ENCODE data around the gene MYDGF. TPM values are rescaled to one million over a fixed set of nuclear protein-coding genes. Genes with fewer than 3 reads are reported as not detected.

Gene MYDGF
- total RNA-seq, 1 experiment from 2014 or later, result 426 TPM

DNA sequence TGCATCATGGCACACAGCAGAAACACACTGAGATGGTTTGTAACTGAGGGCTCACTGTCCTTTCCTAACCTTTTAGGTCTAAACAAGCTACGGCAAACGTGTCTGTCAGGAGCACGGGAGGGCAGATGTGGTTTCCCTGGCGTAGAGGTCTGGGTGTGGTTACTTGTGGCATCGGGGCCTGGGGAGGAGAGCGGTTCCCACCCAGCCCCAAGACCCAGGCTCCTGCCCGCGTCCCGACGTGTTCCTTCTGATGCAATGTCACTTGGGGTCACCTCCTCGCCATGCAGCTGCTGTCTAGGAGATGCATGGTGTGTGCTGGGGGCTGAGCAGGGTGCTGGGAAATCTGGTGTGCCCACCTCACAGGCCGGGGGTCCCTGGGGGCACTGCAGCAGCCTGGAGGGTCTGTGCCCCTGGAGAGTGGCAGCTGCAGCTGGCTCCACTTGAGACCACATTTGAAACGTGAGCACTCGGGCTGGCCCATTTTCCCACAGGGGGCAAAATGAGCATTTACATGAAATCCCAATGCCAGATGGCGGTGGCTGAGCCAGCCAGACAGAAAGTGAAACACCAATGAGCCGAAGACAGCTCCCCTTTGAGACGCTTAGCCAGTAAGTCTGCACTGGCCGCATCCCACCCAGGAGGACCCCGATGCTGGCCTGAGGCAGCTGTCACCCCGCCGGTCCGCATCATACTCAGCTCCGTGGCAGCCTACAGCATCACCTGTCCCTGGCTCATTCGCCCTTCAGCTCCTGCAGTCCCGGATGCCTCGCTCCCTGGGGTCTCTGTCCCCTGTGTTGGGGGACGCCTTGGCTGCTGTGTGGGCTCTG lies 22.3 kb upstream of the MYDGF start:
- Histone ChIP-seq H3F3A (ENCODE audit: low read length, unreplicated experiment) (peaks cover 6% of the 10 kb centered on the region), H3K27me3 (ENCODE audit: low read length) (no peaks in the 10 kb centered on the region), H3K4me3 (ENCODE audit: low read length) (no peak overlapping the region), H3K36me3 (ENCODE audit: low read depth, low read length) (peaks cover 63% of the 10 kb centered on the region), H3K27ac (ENCODE audit: low read length) (no peak overlapping the region), H3K4me1 (ENCODE audit: insufficient read depth, low read length) (peaks cover 35% of the 10 kb centered on the region), H3K79me2 (ENCODE audit: low read length) (no peaks in the 10 kb centered on the region), H3K4me2 (ENCODE audit: low read length) (no peak overlapping the region), H2AFZ (ENCODE audit: low read length) (no peak overlapping the region), H3K9me2 (replicated peaks; ENCODE audit: low read length) (no peaks in the 10 kb centered on the region), H3K9me3 (ENCODE audit: low read length) (no peaks in the 10 kb centered on the region), H4K20me1 (ENCODE audit: low read length) (no peaks in the 10 kb centered on the region), H3K9ac (ENCODE audit: low read length) (no peak overlapping the region)
- BruUV-seq (replicated peaks), result no TSS peak
- DNase-seq, result no peak
- CTCF ChIA-PET, result no interaction called here
- no peak for TF ChIP-seq EZH2 (IDR thresholded peaks at IDR 0.05; ENCODE audit: low read length, unreplicated experiment)
- TF ChIP-seq, protein P1, sequence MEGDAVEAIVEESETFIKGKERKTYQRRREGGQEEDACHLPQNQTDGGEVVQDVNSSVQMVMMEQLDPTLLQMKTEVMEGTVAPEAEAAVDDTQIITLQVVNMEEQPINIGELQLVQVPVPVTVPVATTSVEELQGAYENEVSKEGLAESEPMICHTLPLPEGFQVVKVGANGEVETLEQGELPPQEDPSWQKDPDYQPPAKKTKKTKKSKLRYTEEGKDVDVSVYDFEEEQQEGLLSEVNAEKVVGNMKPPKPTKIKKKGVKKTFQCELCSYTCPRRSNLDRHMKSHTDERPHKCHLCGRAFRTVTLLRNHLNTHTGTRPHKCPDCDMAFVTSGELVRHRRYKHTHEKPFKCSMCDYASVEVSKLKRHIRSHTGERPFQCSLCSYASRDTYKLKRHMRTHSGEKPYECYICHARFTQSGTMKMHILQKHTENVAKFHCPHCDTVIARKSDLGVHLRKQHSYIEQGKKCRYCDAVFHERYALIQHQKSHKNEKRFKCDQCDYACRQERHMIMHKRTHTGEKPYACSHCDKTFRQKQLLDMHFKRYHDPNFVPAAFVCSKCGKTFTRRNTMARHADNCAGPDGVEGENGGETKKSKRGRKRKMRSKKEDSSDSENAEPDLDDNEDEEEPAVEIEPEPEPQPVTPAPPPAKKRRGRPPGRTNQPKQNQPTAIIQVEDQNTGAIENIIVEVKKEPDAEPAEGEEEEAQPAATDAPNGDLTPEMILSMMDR (conservative IDR thresholded peaks at IDR 0.05; ENCODE audit: low read depth, low read length), result no peak
- POLR2A ChIA-PET (ENCODE audit: unreplicated experiment), result no interaction called here
- intact Hi-C loops (cut with micrococcal nuclease), result no loop called here
- ATAC-seq, result no peak

DNA sequence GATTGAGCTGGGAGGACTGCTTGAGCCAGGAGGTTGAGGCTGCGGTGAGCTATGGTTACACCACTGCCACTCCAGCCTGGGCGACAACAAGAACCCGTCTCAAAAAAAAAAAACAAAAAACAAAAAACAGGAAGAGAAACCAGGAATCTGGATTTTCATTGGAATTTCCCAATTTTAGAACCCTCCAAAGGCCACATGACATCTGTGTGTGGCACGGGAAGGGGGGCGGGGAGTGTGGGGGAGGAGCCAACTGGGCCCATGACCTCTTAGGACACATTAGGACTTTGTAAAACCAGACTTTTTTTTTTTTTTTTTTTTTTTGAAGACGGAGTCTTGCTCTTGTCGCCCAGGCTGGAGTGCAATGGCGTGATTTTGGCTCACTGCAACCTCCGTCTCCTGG lies 21.2 kb upstream of the MYDGF start:
- no peak overlapping the region for H2AFZ ChIP-seq (ENCODE audit: low read length)
- H3K4me1 ChIP-seq (ENCODE audit: insufficient read depth, low read length), result peaks cover 24% of the 10 kb centered on the region
- ChIA-PET POLR2A (ENCODE audit: unreplicated experiment) (interaction anchor here (0.6 kb wide), 1 partner anchor 22 kb away, joined by 6 read pairs; no protein-coding TSS in a partner anchor), CTCF (no interaction called here)
- H3K27me3 ChIP-seq (ENCODE audit: low read length), result no peaks in the 10 kb centered on the region
- H3K27ac ChIP-seq (ENCODE audit: low read length), result no peak overlapping the region
- ATAC-seq, result no peak
- no peaks in the 10 kb centered on the region for H3K9me3 ChIP-seq (ENCODE audit: low read length)
- BruUV-seq (replicated peaks), result no TSS peak
- H3F3A ChIP-seq (ENCODE audit: low read length, unreplicated experiment), result peaks cover 6% of the 10 kb centered on the region
- no peaks in the 10 kb centered on the region for H4K20me1 ChIP-seq (ENCODE audit: low read length)
- TF ChIP-seq EZH2 (IDR thresholded peaks at IDR 0.05; ENCODE audit: low read length, unreplicated experiment) (no peak), EZH2phosphoT487 (IDR thresholded peaks at IDR 0.05; ENCODE audit: borderline replicate concordance, low read length) (no peak)
- TF ChIP-seq, protein P1 (conservative IDR thresholded peaks at IDR 0.05; ENCODE audit: low read depth, low read length), result no peak
- H3K36me3 ChIP-seq (ENCODE audit: low read depth, low read length), result peaks cover 62% of the 10 kb centered on the region
- intact Hi-C loops (cut with micrococcal nuclease), result no loop called here
- no peaks in the 10 kb centered on the region for H3K9me2 ChIP-seq (replicated peaks; ENCODE audit: low read length)
- H3K79me2 ChIP-seq (ENCODE audit: low read length), result no peaks in the 10 kb centered on the region
- no peak for DNase-seq
- H3K4me3 ChIP-seq (ENCODE audit: low read length), result no peak overlapping the region
- H3K9ac ChIP-seq (ENCODE audit: low read length), result no peak overlapping the region
- H3K4me2 ChIP-seq (ENCODE audit: low read length), result no peak overlapping the region

DNA sequence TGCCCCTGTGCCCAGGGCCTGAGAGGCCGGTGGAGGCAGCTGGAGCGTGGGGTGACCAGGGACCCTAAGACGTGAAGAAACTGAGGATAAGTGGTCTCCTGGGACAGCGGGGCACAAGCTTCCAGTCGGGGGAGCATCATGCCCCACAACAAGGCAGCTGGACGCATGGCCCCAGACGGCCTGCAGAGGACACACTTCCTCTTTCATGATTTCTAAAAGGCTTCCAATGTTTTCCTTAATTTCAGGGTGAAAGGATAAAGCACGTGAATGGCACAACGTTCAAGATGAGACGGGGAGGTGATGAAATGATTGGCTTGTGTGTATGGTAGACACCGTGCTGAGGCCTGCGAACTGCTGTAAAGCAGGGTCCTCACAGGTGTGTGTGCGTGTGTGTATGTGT lies 20.2 kb upstream of the MYDGF start:
- ChIA-PET CTCF (no interaction called here), POLR2A (ENCODE audit: unreplicated experiment) (no interaction called here)
- Histone ChIP-seq H3K9me3 (ENCODE audit: low read length) (no peaks in the 10 kb centered on the region), H3K4me3 (ENCODE audit: low read length) (no peak overlapping the region), H3K9ac (ENCODE audit: low read length) (no peak overlapping the region), H3K9me2 (replicated peaks; ENCODE audit: low read length) (no peaks in the 10 kb centered on the region), H3K4me1 (ENCODE audit: insufficient read depth, low read length) (peaks cover 18% of the 10 kb centered on the region), H3K79me2 (ENCODE audit: low read length) (no peaks in the 10 kb centered on the region), H3K36me3 (ENCODE audit: low read depth, low read length) (peaks cover 60% of the 10 kb centered on the region), H3F3A (ENCODE audit: low read length, unreplicated experiment) (peaks cover 6% of the 10 kb centered on the region), H3K27me3 (ENCODE audit: low read length) (no peaks in the 10 kb centered on the region), H3K4me2 (ENCODE audit: low read length) (no peak overlapping the region), H3K27ac (ENCODE audit: low read length) (no peak overlapping the region), H2AFZ (ENCODE audit: low read length) (no peak overlapping the region), H4K20me1 (ENCODE audit: low read length) (no peaks in the 10 kb centered on the region)
- TF ChIP-seq, protein P1 (conservative IDR thresholded peaks at IDR 0.05; ENCODE audit: low read depth, low read length), result peak; percentile 39; the same call in 1 of the 2 replicates
- TF ChIP-seq EZH2 (IDR thresholded peaks at IDR 0.05; ENCODE audit: low read length, unreplicated experiment) (no peak), EZH2phosphoT487 (IDR thresholded peaks at IDR 0.05; ENCODE audit: borderline replicate concordance, low read length) (no peak)
- DNase-seq (no peak), ATAC-seq (no peak)
- intact Hi-C loops (cut with micrococcal nuclease), result no loop called here
- no TSS peak for BruUV-seq (replicated peaks)

All from PC-3 (cell line).